NCI-H460 (cell line): ENCODE data around the gene ARL6IP4. TPM values are rescaled to one million over a fixed set of nuclear protein-coding genes. Genes with fewer than 3 reads are reported as not detected.

ENCODE experiments used
- small RNA-seq, 2 experiments: library from RNA; depleted of rRNA; stranded (forward); fragments of <200 nt; gene quantifications; one replicate each; pipeline ENCODE3, GENCODE V24; 2014
- total RNA-seq: library from RNA; depleted of rRNA; stranded (reverse); fragments of >200 nt; shearing (Covaris generic); gene quantifications from 2 replicates; pipeline ENCODE4 v1.2.3, GENCODE V29; 2014; rRNA removed

The ARL6IP4 gene
- total RNA-seq, 1 experiment from 2014 or later: 209 TPM

Small RNA genes lying within 50 kb of the gene (small RNA-seq; reads per million reads assigned to genes)
- gene ARL6IP4 (0 to 0.02 reads per million in 2 experiments), gene MIR4304 (0 reads per million in 2 experiments)

Other genes starting within 250 kb of the ARL6IP4 start
- gene HCAR1, start 249.8 kb upstream of the ARL6IP4 start, total RNA-seq: 0.05 TPM in 1 of 2 replicates, not detected in the other
- gene DENR, start 227.9 kb upstream of the ARL6IP4 start, total RNA-seq: 66.0 and 77.5 TPM in 2 replicates
- 0.14 and 0.27 TPM in 2 replicates for gene CCDC62, start 206.1 kb upstream of the ARL6IP4 start, total RNA-seq
- gene HIP1R, start 145.2 kb upstream of the ARL6IP4 start, total RNA-seq: 61.5 and 64.1 TPM in 2 replicates
- gene VPS37B, start 84.6 kb upstream of the ARL6IP4 start, total RNA-seq: 13.1 and 15.8 TPM in 2 replicates
- gene ABCB9, start 14.2 kb upstream of the ARL6IP4 start, total RNA-seq: 2.7 and 3.9 TPM in 2 replicates
- gene OGFOD2, start 5.4 kb upstream of the ARL6IP4 start, total RNA-seq: 21.0 and 21.4 TPM in 2 replicates
- 3.4 and 4.1 TPM in 2 replicates for gene PITPNM2, start 170.4 kb downstream of the ARL6IP4 start, total RNA-seq